Karpas-422 (cell line): ENCODE results near the gene KRT78. TPM values are rescaled to one million over a fixed set of nuclear protein-coding genes. Genes with fewer than 3 reads are reported as not detected.

Experiments used
- DNase-seq: peaks from one replicate; pipeline ENCODE4 v3.0.0-alpha.2; 2015
- H2AFZ ChIP-seq: fragments of 200-600 bp; sonication (generic); 2 replicates; pipeline ENCODE4 v1.6.1; 2014; ENCODE audit warnings: antibody characterized with exemption, low read length, mixed read lengths
- H3K27ac ChIP-seq: fragments of 200-600 bp; sonication (generic); 2 replicates; pipeline ENCODE4 v1.5.1; 2014; ENCODE audit warnings: mild to moderate bottlenecking, low read length, moderate library complexity
- H3K27me3 ChIP-seq: fragments of 200-600 bp; sonication (generic); 2 replicates; pipeline ENCODE4 v1.6.1; 2014; ENCODE audit warnings: low read length, mixed read lengths
- H3K36me3 ChIP-seq: fragments of 200-600 bp; sonication (generic); 2 replicates; pipeline ENCODE4 v1.6.1; 2014; ENCODE audit warnings: low read length, mixed read lengths; ENCODE audit not compliant: insufficient read depth
- H3K4me1 ChIP-seq: fragments of 200-600 bp; sonication (generic); 2 replicates; pipeline ENCODE4 v1.6.1; 2014; ENCODE audit warnings: mild to moderate bottlenecking, low read length, mixed read lengths
- H3K4me2 ChIP-seq: fragments of 200-600 bp; sonication (generic); 2 replicates; pipeline ENCODE4 v1.6.1; 2014; ENCODE audit warnings: low read length, low read depth, mild to moderate bottlenecking; ENCODE audit not compliant: poor library complexity, severe bottlenecking
- H3K4me3 ChIP-seq: fragments of 200-600 bp; sonication (generic); 2 replicates; pipeline ENCODE4 v1.5.1; 2014; ENCODE audit warnings: mild to moderate bottlenecking, antibody characterized with exemption, low read length, mixed read lengths
- H3K79me2 ChIP-seq: fragments of 200-600 bp; sonication (generic); 2 replicates; pipeline ENCODE4 v1.6.1; 2014; ENCODE audit warnings: mild to moderate bottlenecking, low read length, mixed read lengths
- H3K9ac ChIP-seq: fragments of 200-600 bp; sonication (generic); 2 replicates; pipeline ENCODE4 v1.6.0; 2014; ENCODE audit warnings: low read length
- H3K9me2 ChIP-seq: fragments of 200-600 bp; sonication (generic), shearing (Covaris generic); replicated peaks from 2 replicates; pipeline ENCODE4 v1.6.0; 2014; ENCODE audit warnings: mild to moderate bottlenecking, low read length, moderate library complexity; ENCODE audit not compliant: insufficient read depth
- H3K9me3 ChIP-seq: fragments of 300-700, 200-600 bp; sonication (generic); 2 replicates; pipeline ENCODE4 v1.6.1; 2014; ENCODE audit warnings: low read length, mixed read lengths
- H4K20me1 ChIP-seq: fragments of 200-600 bp; sonication (generic); 2 replicates; pipeline ENCODE4 v1.6.1; 2014; ENCODE audit warnings: mild to moderate bottlenecking, antibody characterized with exemption, low read length, low read depth; ENCODE audit not compliant: insufficient read depth
- total RNA-seq: library from RNA; depleted of rRNA; stranded (reverse); fragments of >200 nt; shearing (Covaris generic); gene quantifications from 2 replicates; pipeline ENCODE4 v1.2.3, GENCODE V29; 2014; ENCODE audit warnings: low replicate concordance

Gene KRT78
- total RNA-seq, 1 experiment from 2014 or later = not detected

GRCh38 chr12:52850681-52851080 is 1.9 kb upstream of the KRT78 start:
- Histone ChIP-seq H3K4me1 (peaks cover 17% of the 10 kb centered on the region), H3K27me3 (no peaks in the 10 kb centered on the region), H3K9ac (no peak overlapping the region), H3K36me3 (no peaks in the 10 kb centered on the region), H3K9me2 (no peaks in the 10 kb centered on the region), H3K4me3 (no peak overlapping the region; the same call in 1 of the 2 replicates), H3K79me2 (no peaks in the 10 kb centered on the region), H3K27ac (no peak overlapping the region), H3K4me2 (peak overlapping the region; percentile 40), H2AFZ (no peak overlapping the region), H4K20me1 (no peaks in the 10 kb centered on the region), H3K9me3 (no peaks in the 10 kb centered on the region)
- peak; percentile 74 for DNase-seq

- Histone ChIP-seq H3K4me2 (no peak overlapping the region), H2AFZ (no peak overlapping the region), H4K20me1 (no peaks in the 10 kb centered on the region), H3K9me2 (no peaks in the 10 kb centered on the region), H3K4me3 (no peak overlapping the region), H3K36me3 (no peaks in the 10 kb centered on the region), H3K27me3 (no peaks in the 10 kb centered on the region), H3K9me3 (no peaks in the 10 kb centered on the region), H3K9ac (no peak overlapping the region), H3K79me2 (no peaks in the 10 kb centered on the region), H3K4me1 (peaks cover 17% of the 10 kb centered on the region), H3K27ac (no peak overlapping the region)
- DNase-seq = no peak
Observed at GRCh38 chr12:52849511-52849910, 717 bp upstream of the KRT78 start.

GRCh38 chr12:52847335-52848102 is 1.3 kb downstream of the KRT78 start:
- H3K79me2 ChIP-seq = no peaks in the 10 kb centered on the region
- no peaks in the 10 kb centered on the region for H3K27me3 ChIP-seq
- no peak overlapping the region for H3K27ac ChIP-seq
- no peak for DNase-seq
- no peaks in the 10 kb centered on the region for H3K9me3 ChIP-seq
- no peak overlapping the region for H3K4me3 ChIP-seq
- H3K4me2 ChIP-seq = no peak overlapping the region
- no peaks in the 10 kb centered on the region for H4K20me1 ChIP-seq
- no peaks in the 10 kb centered on the region for H3K9me2 ChIP-seq
- no peak overlapping the region for H3K9ac ChIP-seq
- peaks cover 17% of the 10 kb centered on the region for H3K4me1 ChIP-seq
- no peaks in the 10 kb centered on the region for H3K36me3 ChIP-seq
- no peak overlapping the region for H2AFZ ChIP-seq

GRCh38 chr12:52846356-52846970 is 2.3 kb downstream of the KRT78 start:
- H3K79me2 ChIP-seq = no peaks in the 10 kb centered on the region
- no peaks in the 10 kb centered on the region for H3K36me3 ChIP-seq
- H2AFZ ChIP-seq = no peak overlapping the region
- no peak for DNase-seq
- H3K4me3 ChIP-seq = no peak overlapping the region
- no peak overlapping the region for H3K4me2 ChIP-seq
- H3K4me1 ChIP-seq = peaks cover 15% of the 10 kb centered on the region
- no peaks in the 10 kb centered on the region for H4K20me1 ChIP-seq
- H3K27me3 ChIP-seq = no peaks in the 10 kb centered on the region
- no peaks in the 10 kb centered on the region for H3K9me3 ChIP-seq
- H3K27ac ChIP-seq = no peak overlapping the region
- H3K9me2 ChIP-seq = no peaks in the 10 kb centered on the region
- H3K9ac ChIP-seq = no peak overlapping the region

GRCh38 chr12:52845946-52846345 is 2.8 kb downstream of the KRT78 start:
- Histone ChIP-seq H3K27me3 (no peaks in the 10 kb centered on the region), H3K4me1 (peaks cover 10% of the 10 kb centered on the region)

GRCh38 chr12:52844386-52844785 is 4.4 kb downstream of the KRT78 start:
- no peak overlapping the region for H3K9ac ChIP-seq
- H3K36me3 ChIP-seq = no peaks in the 10 kb centered on the region
- no peaks in the 10 kb centered on the region for H3K27me3 ChIP-seq
- H3K27ac ChIP-seq = no peak overlapping the region
- H3K79me2 ChIP-seq = no peaks in the 10 kb centered on the region
- H3K9me2 ChIP-seq = no peaks in the 10 kb centered on the region
- no peak overlapping the region for H3K4me3 ChIP-seq
- no peaks in the 10 kb centered on the region; the same call in 1 of the 2 replicates for H4K20me1 ChIP-seq
- no peak overlapping the region for H2AFZ ChIP-seq
- H3K4me1 ChIP-seq = no peaks in the 10 kb centered on the region
- H3K9me3 ChIP-seq = no peaks in the 10 kb centered on the region
- no peak for DNase-seq
- H3K4me2 ChIP-seq = no peak overlapping the region

More at GRCh38 chr12:52845946-52846345, 2.8 kb downstream of the KRT78 start:
- Histone ChIP-seq H3K4me2 (no peak overlapping the region), H3K9me3 (no peaks in the 10 kb centered on the region), H3K27ac (no peak overlapping the region), H3K9ac (no peak overlapping the region), H3K79me2 (no peaks in the 10 kb centered on the region), H3K9me2 (no peaks in the 10 kb centered on the region), H3K36me3 (no peaks in the 10 kb centered on the region), H3K4me3 (no peak overlapping the region), H2AFZ (no peak overlapping the region), H4K20me1 (no peaks in the 10 kb centered on the region)
- no peak for DNase-seq

- Histone ChIP-seq H3K9me2 (no peaks in the 10 kb centered on the region), H3K4me2 (no peak overlapping the region), H3K9me3 (no peaks in the 10 kb centered on the region), H4K20me1 (no peaks in the 10 kb centered on the region; the same call in 1 of the 2 replicates), H3K79me2 (no peaks in the 10 kb centered on the region), H3K27ac (no peak overlapping the region), H3K36me3 (no peaks in the 10 kb centered on the region), H2AFZ (no peak overlapping the region), H3K4me1 (no peaks in the 10 kb centered on the region), H3K4me3 (no peak overlapping the region), H3K27me3 (no peaks in the 10 kb centered on the region), H3K9ac (no peak overlapping the region)
- no peak for DNase-seq
Observed at GRCh38 chr12:52839436-52840105, 9.2 kb downstream of the KRT78 start.
